Lower leg skin (tissue), 3 donors: ENCODE data around the gene SHISA7.

Source experiments
- POLR2A ChIP-seq, 2 donors: fragments of 450-650 bp; IDR thresholded peaks; one replicate each; pipeline ENCODE4 v1.6.1; 2016 to 2017; ENCODE audit warnings: antibody characterized with exemption in 2 of 2, mild to moderate bottlenecking in 1 of 2, moderate library complexity in 1 of 2
- TF ChIP-seq, protein P1 (sequence below), 3 donors: fragments of 450-650 bp; IDR thresholded peaks; one replicate each; pipeline ENCODE4 v1.5.1; 2016; ENCODE audit warnings: antibody characterized with exemption in 3 of 3, mild to moderate bottlenecking in 3 of 3, moderate library complexity in 2 of 3

DNA sequence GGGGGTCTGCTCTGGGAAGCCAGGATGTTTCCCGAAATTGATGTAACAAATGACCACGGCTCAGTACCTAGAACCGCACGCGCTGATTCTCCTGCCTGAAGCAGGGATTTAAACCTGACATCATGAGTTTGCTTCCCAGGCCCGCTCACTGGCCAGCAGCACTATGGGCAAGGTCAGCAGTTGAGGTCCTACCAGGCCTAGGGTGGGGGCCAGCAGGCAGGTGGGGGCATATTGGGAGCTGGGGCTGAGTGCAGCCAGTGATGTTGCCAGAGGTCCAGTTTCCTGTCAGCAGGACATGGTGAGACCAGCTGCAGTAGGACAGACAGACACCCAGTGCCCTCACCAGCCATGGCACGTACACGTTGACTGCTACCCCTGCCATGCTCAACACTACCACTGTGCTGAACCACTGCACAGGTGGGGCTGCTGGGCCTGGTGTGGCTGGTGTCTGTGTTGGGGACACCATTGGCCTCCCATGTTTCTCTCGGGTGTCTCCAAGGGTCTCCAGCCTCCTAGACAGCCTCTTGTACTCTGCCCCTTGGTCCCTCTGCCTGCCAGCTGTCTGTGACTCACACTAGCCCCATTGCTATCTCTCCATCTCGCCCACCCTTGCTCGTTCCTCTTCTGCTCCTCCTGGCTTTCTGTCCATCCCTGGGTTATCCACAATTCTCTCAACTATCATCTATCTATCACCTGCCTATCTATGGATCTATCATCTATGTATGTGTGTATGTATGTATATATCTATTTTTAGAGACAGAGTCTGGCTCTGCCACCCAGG is 22.6 kb upstream of the SHISA7 start:
- TF ChIP-seq, protein P1, sequence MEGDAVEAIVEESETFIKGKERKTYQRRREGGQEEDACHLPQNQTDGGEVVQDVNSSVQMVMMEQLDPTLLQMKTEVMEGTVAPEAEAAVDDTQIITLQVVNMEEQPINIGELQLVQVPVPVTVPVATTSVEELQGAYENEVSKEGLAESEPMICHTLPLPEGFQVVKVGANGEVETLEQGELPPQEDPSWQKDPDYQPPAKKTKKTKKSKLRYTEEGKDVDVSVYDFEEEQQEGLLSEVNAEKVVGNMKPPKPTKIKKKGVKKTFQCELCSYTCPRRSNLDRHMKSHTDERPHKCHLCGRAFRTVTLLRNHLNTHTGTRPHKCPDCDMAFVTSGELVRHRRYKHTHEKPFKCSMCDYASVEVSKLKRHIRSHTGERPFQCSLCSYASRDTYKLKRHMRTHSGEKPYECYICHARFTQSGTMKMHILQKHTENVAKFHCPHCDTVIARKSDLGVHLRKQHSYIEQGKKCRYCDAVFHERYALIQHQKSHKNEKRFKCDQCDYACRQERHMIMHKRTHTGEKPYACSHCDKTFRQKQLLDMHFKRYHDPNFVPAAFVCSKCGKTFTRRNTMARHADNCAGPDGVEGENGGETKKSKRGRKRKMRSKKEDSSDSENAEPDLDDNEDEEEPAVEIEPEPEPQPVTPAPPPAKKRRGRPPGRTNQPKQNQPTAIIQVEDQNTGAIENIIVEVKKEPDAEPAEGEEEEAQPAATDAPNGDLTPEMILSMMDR (IDR thresholded peaks at IDR 0.05), result no peak
- TF ChIP-seq POLR2A (IDR thresholded peaks at IDR 0.05), result no peak
